LoVo (cell line): ENCODE results near the gene ATP11C.
"Not testable (repeated sequence)": the region's sequence is repeated elsewhere in the genome, so short reads cannot be mapped to it uniquely, and the experiment has no call there.

ENCODE experiments used
- DNase-seq: peaks from one replicate; pipeline ENCODE4 v3.0.0-alpha.2; 2016; ENCODE audit warnings: low spot score

ATP11C gene

GRCh38 chrX:139932901-139933796, at the start of gene ATP11C:
Gene ATP11C (minus strand): TSS chrX:139933053. CDS start chrX:139932042, 1,011 bp downstream.
- peak; percentile 66 for DNase-seq

- DNase-seq, result no peak
These were observed 41.6 kb upstream of the ATP11C start for GRCh38 chrX:139974471-139974870.

GRCh38 chrX:139972629-139973624, 40.1 kb upstream of the ATP11C start:
- DNase-seq, result no peak

- no peak for DNase-seq
These were observed 39.3 kb upstream of the ATP11C start for GRCh38 chrX:139972113-139972512.

- no peak for DNase-seq
These were observed 38.5 kb upstream of the ATP11C start for GRCh38 chrX:139971394-139971749.

GRCh38 chrX:139969286-139969685, 36.4 kb upstream of the ATP11C start:
- DNase-seq, result no peak

GRCh38 chrX:139967750-139968149, 34.9 kb upstream of the ATP11C start:
- DNase-seq, result no peak

- DNase-seq, result no peak
These were observed 34.4 kb upstream of the ATP11C start for GRCh38 chrX:139967300-139967699.

GRCh38 chrX:139966159-139966558, 33.3 kb upstream of the ATP11C start:
- DNase-seq, result not testable (repeated sequence)

- no peak for DNase-seq
These were observed 32.6 kb upstream of the ATP11C start, which contains the start of gene CXorf66 for GRCh38 chrX:139965421-139965820. Gene CXorf66 (minus strand): TSS chrX:139965521. CDS start chrX:139965496, 25 bp downstream.

GRCh38 chrX:139961091-139961490, 28.2 kb upstream of the ATP11C start:
- DNase-seq, result not testable (repeated sequence)

GRCh38 chrX:139949703-139950102, 16.9 kb upstream of the ATP11C start:
- DNase-seq, result no peak

- DNase-seq, result no peak
These were observed 12.2 kb upstream of the ATP11C start for GRCh38 chrX:139945075-139945474.

- no peak for DNase-seq
These were observed 3.4 kb upstream of the ATP11C start for GRCh38 chrX:139936259-139936658.

GRCh38 chrX:139933904-139934303, 1.1 kb upstream of the ATP11C start:
- DNase-seq, result peak; percentile 34

- DNase-seq, result peak; percentile 20
These were observed 566 bp downstream of the ATP11C start for GRCh38 chrX:139932073-139932900.

- DNase-seq, result peak; percentile 1
These were observed 1.2 kb downstream of the ATP11C start for GRCh38 chrX:139931646-139932072.

GRCh38 chrX:139930916-139931645, 1.8 kb downstream of the ATP11C start:
- DNase-seq, result peak; percentile 1

GRCh38 chrX:139930401-139930800, 2.5 kb downstream of the ATP11C start:
- DNase-seq, result no peak

- no peak for DNase-seq
These were observed 3.0 kb downstream of the ATP11C start for GRCh38 chrX:139929876-139930275.

GRCh38 chrX:139924696-139925095, 8.2 kb downstream of the ATP11C start:
- DNase-seq, result no peak
